ENCODE measurements around the gene PTTG2.

PTTG2 gene

GRCh38 chr4:38008571-38009021, 48.4 kb downstream of the PTTG2 start:
- no peak for DNase-seq (ENCODE audit: low read depth, low spot score)

- DNase-seq (ENCODE audit: low read depth, low spot score) = no peak
These were observed 49.2 kb downstream of the PTTG2 start for GRCh38 chr4:38009421-38009820.

DNA sequence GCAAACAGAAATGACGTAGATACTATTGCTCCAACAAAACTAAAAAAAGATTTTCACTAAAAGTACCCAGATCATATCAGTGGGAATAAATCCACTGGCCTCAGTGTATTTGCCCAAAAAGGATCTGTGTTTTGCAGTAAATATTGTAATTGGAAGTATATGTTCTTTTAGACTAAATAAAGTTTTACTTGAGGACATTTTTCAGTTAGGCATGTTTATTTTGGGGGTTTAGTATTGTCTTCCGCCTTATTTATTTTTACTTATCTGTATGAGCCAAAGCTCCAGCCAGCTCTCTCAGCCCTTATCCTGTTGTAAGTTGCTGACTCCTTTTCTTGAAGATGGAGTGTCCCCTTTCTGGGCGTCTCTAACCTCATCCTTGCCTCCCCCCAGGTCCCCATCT, 49.8 kb downstream of the PTTG2 start:
- no peak for DNase-seq (ENCODE audit: low read depth, low spot score)

All from iPS DF 19.7 (cell line).